ENCODE data around the gene GLOD5. TPM values are rescaled to one million over a fixed set of nuclear protein-coding genes. Genes with fewer than 3 reads are reported as not detected.

GLOD5 gene
- total and polyA plus RNA-seq, 9 of the 15 experiments (the other 6 are each of a cell fraction or from before 2014, with no cell fraction given), result 0.27 to 4.4 (median 2.2) TPM

GRCh38 chrX:48794340-48794910 is 32.9 kb downstream of the GLOD5 start (continued):
- no peak for TF ChIP-seq ZNF318 (IDR thresholded peaks at IDR 0.05; ENCODE audit: borderline replicate concordance in 1 of 2, low read depth in 1 of 2)
- peak; percentile 83 for TF ChIP-seq TAL1 (IDR thresholded peaks at IDR 0.05)
- no peak for TF ChIP-seq RFX5 (IDR thresholded peaks at IDR 0.05; ENCODE audit: low read depth, low read length)
- no peak for TF ChIP-seq CBFA2T3 (IDR thresholded peaks at IDR 0.05)
- no peak for TF ChIP-seq FOXA1 (IDR thresholded peaks at IDR 0.05; ENCODE audit: borderline replicate concordance)
- TF ChIP-seq ZNF717 (CRISPR knock-in tag; IDR thresholded peaks at IDR 0.05), result no peak
- no peak for TF ChIP-seq ZNF512 (tag; IDR thresholded peaks at IDR 0.05)
- no peak for TF ChIP-seq HES1 (IDR thresholded peaks at IDR 0.05; ENCODE audit: low read depth)
- no peak for TF ChIP-seq MIER1 (IDR thresholded peaks at IDR 0.05; ENCODE audit: low read depth)
- peak; percentile 8; the same call in 1 of the 2 replicates for TF ChIP-seq CC2D1A (IDR thresholded peaks at IDR 0.05)
- no peak for TF ChIP-seq RHOXF2B (CRISPR knock-in tag; conservative IDR thresholded peaks at IDR 0.05)
- no peak for TF ChIP-seq XRCC3 (IDR thresholded peaks at IDR 0.05)
- no peak for TF ChIP-seq POLR2AphosphoS2 (IDR thresholded peaks at IDR 0.05; ENCODE audit: low read length)
- no peak for TF ChIP-seq CUX1 (CRISPR knock-in tag; IDR thresholded peaks at IDR 0.05)
